Measurements from ENCODE around the gene RNU7-1. TPM values are rescaled to one million over a fixed set of nuclear protein-coding genes. Genes with fewer than 3 reads are reported as not detected.

Gene RNU7-1
- total and polyA plus RNA-seq, 12 donors = not detected

- intact Hi-C loops (cut with DNase I) = no loop called here
- DNase-seq = peak; percentile 68 to 90 (median 82)
Observed at GRCh38 chr12:6914246-6914946, 29.2 kb upstream of the RNU7-1 start, which contains the start of gene ENO2. Gene ENO2, plus strand, starts transcription at chr12:6914580. Its CDS starts 1,253 bp downstream, at chr12:6915833.

DNA sequence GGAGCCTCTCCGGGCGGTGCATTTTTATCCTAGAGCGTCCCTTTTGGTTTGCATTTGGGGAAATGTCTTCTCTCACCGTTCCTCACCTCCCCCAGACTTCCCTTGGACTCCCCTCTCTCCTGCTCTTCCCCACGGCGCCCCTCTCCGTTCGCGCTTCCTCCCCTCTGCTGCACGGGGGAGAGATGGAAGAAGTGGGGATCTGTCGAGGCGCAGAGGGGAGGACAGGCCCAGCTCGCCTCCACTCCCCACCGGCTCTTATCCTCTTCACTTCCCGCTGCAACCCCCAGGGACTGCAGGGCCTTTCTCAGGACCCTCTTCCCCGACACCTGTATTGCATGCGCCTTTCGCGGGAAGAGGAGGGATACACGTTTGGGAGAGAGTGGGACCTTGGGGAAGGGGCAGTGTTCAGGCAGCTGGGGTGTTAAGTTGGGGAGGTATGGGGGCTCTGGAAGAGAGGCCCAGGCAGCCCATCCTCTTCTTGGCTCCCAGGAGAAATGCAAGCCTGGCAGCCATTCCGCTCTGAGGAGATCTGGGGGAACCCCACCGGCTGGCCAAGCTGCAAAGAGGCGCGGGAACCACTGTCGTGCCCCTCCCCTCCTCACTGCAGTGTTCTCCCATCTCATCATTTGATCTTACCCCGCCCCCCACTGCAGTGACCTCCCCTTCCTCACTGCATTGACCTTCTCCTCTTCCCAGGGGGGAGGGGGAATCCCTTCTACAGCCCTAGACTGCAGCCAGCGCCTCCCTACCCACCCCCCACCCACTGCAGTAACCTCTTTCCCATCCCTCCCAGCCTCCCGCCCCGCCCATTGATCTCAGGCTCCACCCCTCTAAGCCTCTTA, 28.4 kb upstream of the RNU7-1 start:
- H3K4me3 ChIP-seq = peak overlapping the region; percentile 24 to 69 (median 41)
- 27 to 40% (median 31%) methylated on average over 27 to 29 of the region's 29 CpGs for WGBS, 4 donors
- H3K27me3 ChIP-seq = no peaks in the 10 kb centered on the region
- peak in 1 of 7 donors; percentile 18 for DNase-seq
- H3K36me3 ChIP-seq (replicated peaks in 1 of 2) = peaks cover 0 to 5% of the 10 kb centered on the region in 2 donors
- intact Hi-C loops (cut with DNase I) = no loop called here
- no peaks in the 10 kb centered on the region for H3K9me3 ChIP-seq (replicated peaks in 1 of 3)
- H3K27ac ChIP-seq = peak overlapping the region in 2 of 5 donors; percentile 76 to 85
- H3K4me1 ChIP-seq (replicated peaks in 1 of 2) = peaks cover 6 to 12% of the 10 kb centered on the region in 2 donors
- TF ChIP-seq POLR2A (IDR thresholded peaks at IDR 0.05) (no peak), CTCF (IDR thresholded peaks at IDR 0.05) (no peak)

More at GRCh38 chr12:6914246-6914946, 29.2 kb upstream of the RNU7-1 start, which contains the start of gene ENO2:
- TF ChIP-seq CTCF (IDR thresholded peaks at IDR 0.05) = no peak
- TF ChIP-seq POLR2A (IDR thresholded peaks at IDR 0.05) = peak in 1 of 2 donors; percentile 52
- Histone ChIP-seq H3K4me3 (peak within 1 kb of the TSS; percentile 24 to 69 (median 41)), H3K27me3 (no peaks in the 10 kb centered on the region), H3K9me3 (replicated peaks in 1 of 3) (no peaks in the 10 kb centered on the region), H3K4me1 (replicated peaks in 1 of 2) (peaks cover 6 to 12% of the 10 kb centered on the region in 2 donors), H3K27ac (peak within 1 kb of the TSS in 3 of 5 donors; percentile 52 to 85 (median 76)), H3K36me3 (replicated peaks in 1 of 2) (peaks cover 0 to 5% of the 10 kb centered on the region in 2 donors)
- 0 to 1% (median 1%) methylated on average over 28 to 67 of the region's 68 CpGs for WGBS, 4 donors

DNA sequence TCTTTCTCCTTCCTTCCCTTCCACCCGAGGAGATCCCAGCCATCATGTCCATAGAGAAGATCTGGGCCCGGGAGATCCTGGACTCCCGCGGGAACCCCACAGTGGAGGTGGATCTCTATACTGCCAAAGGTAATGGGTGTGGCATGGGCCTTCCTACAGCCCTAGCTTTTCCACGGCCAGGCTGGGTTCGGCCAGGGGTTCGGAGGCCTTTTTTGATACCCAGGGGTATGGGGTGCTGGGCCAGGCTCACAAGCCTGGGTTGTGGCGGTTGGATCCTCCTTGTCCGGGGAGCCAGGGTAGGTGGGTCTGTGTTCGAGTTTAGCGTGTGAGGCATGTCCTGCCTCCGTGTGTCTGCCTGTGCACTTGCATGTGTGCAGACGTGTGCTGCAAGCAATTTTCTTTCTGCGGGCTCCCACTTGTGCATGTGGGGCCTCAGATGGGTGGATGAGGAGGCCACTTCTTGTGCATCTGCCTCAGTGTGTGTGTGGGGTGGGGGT, 27.8 kb upstream of the RNU7-1 start:
- intact Hi-C loops (cut with DNase I) = no loop called here
- no peak for DNase-seq
- H3K4me1 ChIP-seq (replicated peaks in 1 of 2) = peaks cover 6 to 12% of the 10 kb centered on the region in 2 donors
- H3K27me3 ChIP-seq = no peaks in the 10 kb centered on the region
- WGBS, 4 donors = 81 to 86% (median 82%) methylated on average over 11 to 14 of the region's 14 CpGs
- peaks cover 0 to 5% of the 10 kb centered on the region in 2 donors for H3K36me3 ChIP-seq (replicated peaks in 1 of 2)
- TF ChIP-seq POLR2A (IDR thresholded peaks at IDR 0.05) = no peak
- no peak for TF ChIP-seq CTCF (IDR thresholded peaks at IDR 0.05)
- no peak overlapping the region for H3K4me3 ChIP-seq
- no peaks in the 10 kb centered on the region for H3K9me3 ChIP-seq (replicated peaks in 1 of 3)
- H3K27ac ChIP-seq = no peak overlapping the region
